PFSK-1 (cell line): Measurements from ENCODE around the gene RTF1.

Source experiments
- POLR2AphosphoS5 ChIP-seq: IDR thresholded peaks from 2 replicates; pipeline ENCODE4 v1.6.1; 2012; ENCODE audit warnings: low read depth, mild to moderate bottlenecking, control low read depth, low read length, moderate library complexity
- REST ChIP-seq, 2 experiments: IDR thresholded peaks; 2 replicates each; pipeline versions ENCODE4 v1.6.1 to v1.8.0; 2011 to 2012; ENCODE audit warnings: low read depth in 2 of 2, low read length in 2 of 2, control low read depth in 1 of 2, inconsistent platforms in 1 of 2, mild to moderate bottlenecking in 1 of 2, moderate library complexity in 1 of 2; ENCODE audit not compliant: insufficient read depth in 1 of 2
- SIN3A ChIP-seq: IDR thresholded peaks from 2 replicates; pipeline ENCODE4 v1.6.1; 2012; ENCODE audit warnings: mild to moderate bottlenecking, low read length, moderate library complexity, borderline replicate concordance; ENCODE audit not compliant: insufficient read depth
- TAF1 ChIP-seq: IDR thresholded peaks from 2 replicates; pipeline ENCODE4 v1.6.1; 2012; ENCODE audit warnings: low read length, control low read depth, borderline replicate concordance; ENCODE audit not compliant: insufficient read depth

- TF ChIP-seq REST (IDR thresholded peaks at IDR 0.05; ENCODE audit: insufficient read depth in 1 of 2, low read depth in 2 of 2, low read length in 2 of 2) (no peak), TAF1 (no peak), POLR2AphosphoS5 (no peak), SIN3A (no peak)
Measured at GRCh38 chr15:41474436-41474835, 57.5 kb downstream of the RTF1 start.
